ENCODE results near the gene CORO7. TPM values are rescaled to one million over a fixed set of nuclear protein-coding genes. Genes with fewer than 3 reads are reported as not detected.

Gene CORO7
- polyA plus RNA-seq, 1 experiment = 13.8 TPM

GRCh38 chr16:4390266-4391260 is 25.8 kb downstream of the CORO7 start:
- no peak for DNase-seq (ENCODE audit: low read depth)
- Histone ChIP-seq H3K27me3 (ENCODE audit: control insufficient read depth, insufficient read depth, low read length) (no peaks in the 10 kb centered on the region), H3K4me3 (ENCODE audit: low read depth, low read length) (no peak overlapping the region), H3K36me3 (ENCODE audit: control insufficient read depth, insufficient read depth, low read length) (peaks cover 5% of the 10 kb centered on the region)
- TF ChIP-seq, protein P1, sequence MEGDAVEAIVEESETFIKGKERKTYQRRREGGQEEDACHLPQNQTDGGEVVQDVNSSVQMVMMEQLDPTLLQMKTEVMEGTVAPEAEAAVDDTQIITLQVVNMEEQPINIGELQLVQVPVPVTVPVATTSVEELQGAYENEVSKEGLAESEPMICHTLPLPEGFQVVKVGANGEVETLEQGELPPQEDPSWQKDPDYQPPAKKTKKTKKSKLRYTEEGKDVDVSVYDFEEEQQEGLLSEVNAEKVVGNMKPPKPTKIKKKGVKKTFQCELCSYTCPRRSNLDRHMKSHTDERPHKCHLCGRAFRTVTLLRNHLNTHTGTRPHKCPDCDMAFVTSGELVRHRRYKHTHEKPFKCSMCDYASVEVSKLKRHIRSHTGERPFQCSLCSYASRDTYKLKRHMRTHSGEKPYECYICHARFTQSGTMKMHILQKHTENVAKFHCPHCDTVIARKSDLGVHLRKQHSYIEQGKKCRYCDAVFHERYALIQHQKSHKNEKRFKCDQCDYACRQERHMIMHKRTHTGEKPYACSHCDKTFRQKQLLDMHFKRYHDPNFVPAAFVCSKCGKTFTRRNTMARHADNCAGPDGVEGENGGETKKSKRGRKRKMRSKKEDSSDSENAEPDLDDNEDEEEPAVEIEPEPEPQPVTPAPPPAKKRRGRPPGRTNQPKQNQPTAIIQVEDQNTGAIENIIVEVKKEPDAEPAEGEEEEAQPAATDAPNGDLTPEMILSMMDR (IDR thresholded peaks at IDR 0.05; ENCODE audit: insufficient read depth, low read depth, low read length) = 0 out of 2 replicates have a peak, but pooled peaks have one; percentile 4
- CTCF ChIA-PET = interaction anchor here (0.6 to 10.3 kb wide), 4 partner anchors 13 to 71 kb away, joined by 3 to 120 read pairs (median 8); no protein-coding TSS in a partner anchor
- POLR2A ChIA-PET = no interaction called here

DNA sequence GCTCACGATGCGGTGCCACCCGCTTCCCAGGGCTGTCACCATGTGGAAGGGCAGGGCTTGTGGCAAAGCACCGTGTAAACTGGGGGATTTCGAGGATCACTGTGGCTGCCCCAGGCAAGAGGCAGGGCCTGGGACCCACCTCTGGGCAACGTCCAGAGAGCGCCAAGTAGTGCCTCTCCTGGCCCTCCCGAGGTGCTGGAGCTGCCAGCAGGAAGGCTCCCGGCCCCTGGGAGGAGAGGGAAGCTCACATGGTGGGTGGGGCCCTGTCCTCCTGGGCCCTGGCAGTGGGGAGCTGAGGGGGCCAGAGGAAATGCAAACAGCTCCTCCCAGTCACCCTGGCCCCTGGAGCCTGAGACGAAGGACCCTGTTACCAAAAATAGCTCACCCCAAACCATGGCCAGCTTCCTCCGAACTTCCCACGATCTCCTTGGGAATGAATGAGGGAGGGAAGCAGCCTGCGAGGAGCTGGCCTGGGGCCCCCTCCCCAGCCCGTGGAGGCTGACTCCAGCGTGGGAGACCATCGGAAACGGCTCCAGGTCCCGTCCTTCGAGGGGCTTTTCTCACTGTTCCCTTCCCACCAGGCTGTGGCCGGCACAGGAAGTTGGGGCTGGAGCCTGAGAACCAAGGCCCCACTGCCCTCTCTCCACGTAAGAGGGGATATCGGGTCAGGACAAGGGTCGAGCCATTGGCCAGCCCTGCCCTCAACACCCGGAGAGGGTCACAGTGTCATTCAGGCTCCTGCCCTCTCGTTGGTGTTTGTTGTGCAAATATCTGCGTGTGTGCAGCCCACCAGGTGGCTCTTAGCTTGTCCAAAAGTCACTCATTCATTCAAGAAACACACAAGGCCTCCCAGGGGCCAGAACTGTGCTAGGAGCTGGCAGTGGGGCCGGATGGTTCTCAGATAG is 27.1 kb downstream of the CORO7 start:
- Histone ChIP-seq H3K4me3 (ENCODE audit: low read depth, low read length) (no peak overlapping the region), H3K36me3 (ENCODE audit: control insufficient read depth, insufficient read depth, low read length) (peaks cover 3% of the 10 kb centered on the region; the same call in 1 of the 2 replicates), H3K27me3 (ENCODE audit: control insufficient read depth, insufficient read depth, low read length) (no peaks in the 10 kb centered on the region)
- no peak for DNase-seq (ENCODE audit: low read depth)
- CTCF ChIA-PET = interaction anchor here (0.6 to 10.3 kb wide), 6 partner anchors 10 to 70 kb away, joined by 3 to 120 read pairs (median 4); no protein-coding TSS in a partner anchor
- POLR2A ChIA-PET = no interaction called here
- TF ChIP-seq, protein P1 (IDR thresholded peaks at IDR 0.05; ENCODE audit: insufficient read depth, low read depth, low read length) = no peak

GRCh38 chr16:4388271-4389021 is 27.9 kb downstream of the CORO7 start:
- DNase-seq (ENCODE audit: low read depth) = no peak
- POLR2A ChIA-PET = no interaction called here

DNA sequence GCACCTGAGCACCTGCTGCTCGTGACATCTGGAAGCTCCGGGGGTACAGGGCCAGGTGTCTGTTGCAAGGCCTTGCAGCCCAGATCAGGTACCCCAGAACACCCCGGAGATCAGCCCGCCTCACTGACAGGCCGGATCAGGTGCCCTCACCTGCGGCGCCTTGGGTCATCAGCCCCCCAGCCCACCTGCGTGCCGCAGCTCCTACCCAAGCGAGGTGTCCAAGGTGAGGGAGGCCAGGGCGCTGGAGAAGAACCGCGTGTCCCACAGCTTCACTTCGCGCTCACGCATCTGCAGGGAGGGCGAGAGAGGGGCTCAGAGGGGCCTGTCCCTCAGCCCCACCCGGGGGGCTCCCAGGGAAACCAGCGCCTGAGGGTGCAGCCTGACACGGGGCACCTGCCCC is 28.6 kb downstream of the CORO7 start:
- no peak overlapping the region for H3K4me3 ChIP-seq (ENCODE audit: low read depth, low read length)
- ChIA-PET POLR2A (no interaction called here), CTCF (interaction anchor here (1.0 to 10.3 kb wide), 4 partner anchors 8 to 28 kb away, joined by 3 to 120 read pairs (median 8); no protein-coding TSS in a partner anchor)
- TF ChIP-seq, protein P1 (IDR thresholded peaks at IDR 0.05; ENCODE audit: insufficient read depth, low read depth, low read length) = no peak
- no peak for DNase-seq (ENCODE audit: low read depth)
- H3K36me3 ChIP-seq (ENCODE audit: control insufficient read depth, insufficient read depth, low read length) = peaks cover 12% of the 10 kb centered on the region
- no peaks in the 10 kb centered on the region for H3K27me3 ChIP-seq (ENCODE audit: control insufficient read depth, insufficient read depth, low read length)

More at GRCh38 chr16:4388271-4389021, 27.9 kb downstream of the CORO7 start:
- CTCF ChIA-PET = interaction anchor here (1.0 to 10.3 kb wide), 4 partner anchors 9 to 29 kb away, joined by 3 to 120 read pairs (median 8); no protein-coding TSS in a partner anchor
- TF ChIP-seq, protein P1 (IDR thresholded peaks at IDR 0.05; ENCODE audit: insufficient read depth, low read depth, low read length) = no peak
- peaks cover 8% of the 10 kb centered on the region for H3K36me3 ChIP-seq (ENCODE audit: control insufficient read depth, insufficient read depth, low read length)
- H3K27me3 ChIP-seq (ENCODE audit: control insufficient read depth, insufficient read depth, low read length) = no peaks in the 10 kb centered on the region
- H3K4me3 ChIP-seq (ENCODE audit: low read depth, low read length) = no peak overlapping the region
